HepG2 (cell line): ENCODE measurements around the gene ADCY6. TPM values are rescaled to one million over a fixed set of nuclear protein-coding genes. Genes with fewer than 3 reads are reported as not detected.

Experiments
- ATAC-seq: fragments of 200-7000 bp; cut with Tn5 transposase; 3 replicates; pipeline ENCODE4 v1.9.1; 2020; ENCODE audit warnings: mild to moderate bottlenecking, moderate library complexity
- BruUV-seq: library from RNA; stranded (reverse); fragments of 400-500 nt; replicated peaks from 2 replicates; lab custom pipeline; 2021; lab: Mats Ljungman, UMichigan
- CTCF ChIA-PET: fragments of 300-600 bp; formaldehyde crosslinking; extraction: SDS; loops from one replicate; lab custom pipeline; 2021; ENCODE audit warnings: low total read pairs, inconsistent platforms, low intra/inter-chr PET ratio; lab: Yijun Ruan, JAX
- POLR2A ChIA-PET: fragments of 350-600 bp; sonication (Branson Sonifier 250); formaldehyde crosslinking; loops from one replicate; lab custom pipeline; 2020; ENCODE audit warnings: antibody characterized with exemption, inconsistent platforms; lab: Yijun Ruan, JAX
- DNase-seq: peaks from one replicate; pipeline ENCODE4 v3.0.0-alpha.2; 2015; ENCODE audit warnings: low spot score
- FAIRE-seq: peaks from 3 replicates; lab custom pipeline; 2011; peaks lifted over from hg19 to GRCh38; lab: Jason Lieb, UNC
- H2AFZ ChIP-seq: one replicate; pipeline ENCODE4 v1.6.1; 2011; ENCODE audit warnings: low read length, inconsistent platforms
- H3K27ac ChIP-seq: fragments of 300-600 bp; 3 replicates; pipeline ENCODE4 v1.8.0; 2011; ENCODE audit warnings: mixed run types, mild to moderate bottlenecking, mixed read lengths, low read length, inconsistent platforms; ENCODE audit not compliant: insufficient read depth; ENCODE audit errors: extremely low read length
- H3K27me3 ChIP-seq, 2 experiments: fragments of 200-600 bp in 1 of 2; 2 replicates in 1 of 2; 3 replicates in 1 of 2; pipeline versions ENCODE4 v1.6.0 to v1.8.0; 2011; ENCODE audit warnings: low read length in 2 of 2, mild to moderate bottlenecking in 2 of 2, moderate library complexity in 2 of 2, inconsistent platforms in 1 of 2; ENCODE audit not compliant: insufficient read depth in 2 of 2, control insufficient read depth in 1 of 2
- H3K36me3 ChIP-seq, 2 experiments: fragments of 200-600 bp in 1 of 2; replicated peaks in 1 of 2; 2 replicates in 1 of 2; 3 replicates in 1 of 2; pipeline versions ENCODE4 v1.5.1 to v1.8.0; 2011; ENCODE audit warnings: low read length in 2 of 2, inconsistent platforms in 1 of 2; ENCODE audit not compliant: insufficient read depth in 2 of 2, control insufficient read depth in 1 of 2
- H3K4me1 ChIP-seq: 2 replicates; pipeline ENCODE4 v1.5.1; 2012; ENCODE audit warnings: low read length, inconsistent platforms; ENCODE audit not compliant: insufficient read depth
- H3K4me2 ChIP-seq: 2 replicates; pipeline ENCODE4 v1.6.0; 2011; ENCODE audit warnings: low read depth, low read length, inconsistent platforms
- H3K4me3 ChIP-seq, 3 experiments: fragments of 200-600 bp in 1 of 3; sonication (generic), shearing (Covaris generic) in 1 of 3; replicated peaks in 1 of 3; 2 replicates each; pipeline ENCODE4 v1.5.1; 2011 to 2016; ENCODE audit warnings: low read length in 3 of 3, inconsistent platforms in 2 of 3, low read depth in 2 of 3, mild to moderate bottlenecking in 2 of 3, control low read depth in 1 of 3, mixed read lengths in 1 of 3; ENCODE audit not compliant: insufficient read depth in 1 of 3
- H3K79me2 ChIP-seq: one replicate; pipeline ENCODE4 v1.6.1; 2011; ENCODE audit warnings: low read length, inconsistent platforms; ENCODE audit not compliant: insufficient read depth
- H3K9ac ChIP-seq: 2 replicates; pipeline ENCODE4 v1.6.0; 2011; ENCODE audit warnings: mild to moderate bottlenecking, low read depth, low read length, inconsistent platforms; ENCODE audit not compliant: insufficient read depth
- H3K9me3 ChIP-seq: 2 replicates; pipeline ENCODE4 v1.5.1; 2012; ENCODE audit warnings: mild to moderate bottlenecking, low read length
- H4K20me1 ChIP-seq: 2 replicates; pipeline ENCODE4 v1.6.0; 2011; ENCODE audit warnings: inconsistent platforms, mild to moderate bottlenecking, low read length, moderate library complexity; ENCODE audit not compliant: insufficient read depth
- AGO2 ChIP-seq: fragments of 200-400 bp; formaldehyde crosslinking; optimal IDR thresholded peaks from 2 replicates; pipeline ENCODE3; 2017; ENCODE audit warnings: mild to moderate bottlenecking, low read depth, low read length, moderate library complexity
- KLF12 ChIP-seq: sonication (generic); formaldehyde crosslinking; IDR thresholded peaks from 2 replicates; pipeline ENCODE4 v1.4.0; 2020; ENCODE audit warnings: missing genetic modification reagents, borderline replicate concordance
- ZBTB10 ChIP-seq: sonication (generic); formaldehyde crosslinking; IDR thresholded peaks from 2 replicates; pipeline ENCODE4 v1.4.0; 2020; ENCODE audit warnings: missing genetic modification reagents, borderline replicate concordance
- ZBTB14 ChIP-seq: sonication (generic); formaldehyde crosslinking; IDR thresholded peaks from 2 replicates; pipeline ENCODE4 v1.4.0; 2020; ENCODE audit warnings: missing genetic modification reagents
- ZBTB33 ChIP-seq: sonication (generic); formaldehyde crosslinking; IDR thresholded peaks from 2 replicates; pipeline ENCODE4 v1.4.0; 2020; ENCODE audit warnings: missing genetic modification reagents
- ZNF724P ChIP-seq: sonication (generic); formaldehyde crosslinking; IDR thresholded peaks from 2 replicates; pipeline ENCODE4 v1.8.0; 2022; ENCODE audit warnings: missing genetic modification reagents, borderline replicate concordance
- ZUFSP ChIP-seq: sonication (generic); formaldehyde crosslinking; IDR thresholded peaks from 2 replicates; pipeline ENCODE4 v1.9.0; 2021; ENCODE audit warnings: missing genetic modification reagents, mild to moderate bottlenecking, borderline replicate concordance
- WGBS: methylation state at CpG from one replicate; pipeline ENCODE4 v1.1.6; 2017; ENCODE audit warnings: low lambda C conversion rate; 5-methylcytosine and 5-hydroxymethylcytosine counted together
- in situ Hi-C: cut with HindIII; loops from 2 replicates; pipeline ENCODE4 v1.10.0; 2017; ENCODE audit warnings: low pct_unique_long_range_greater_than_20kb; ENCODE audit not compliant: extremely low pct_ligation_motif_present
- intact Hi-C: fragments of 100-400 bp; cut with micrococcal nuclease; formaldehyde crosslinking; loops from one replicate; pipeline ENCODE4 v1.10.0; 2022; ENCODE audit not compliant: unreplicated experiment
- polyA plus RNA-seq, 8 experiments: library from polyadenylated mRNA; depleted of rRNA in 3 of 8; stranded (reverse) in 7 of 8; unstranded in 1 of 8; fragments of >200 nt; fragmentation: Illumina TruSeq in 4 of 8; extraction: Trizol in 4 of 8; gene quantifications; 2 replicates each; pipeline versions ENCODE4 v1.2.1 to v1.2.3, GENCODE V29; 2011 to 2016; ENCODE audit warnings: low read depth in 4 of 8, missing spikeins in 1 of 8, mixed read lengths in 1 of 8; ENCODE audit not compliant: insufficient read depth in 1 of 8
- total RNA-seq, 5 experiments: library from RNA; depleted of rRNA; stranded (reverse); fragments of >200 nt; fragmentation: Illumina TruSeq; extraction: Trizol; gene quantifications; 2 replicates each; pipeline ENCODE4 v1.2.3, GENCODE V29; 2016; ENCODE audit warnings: low read depth in 1 of 5

ADCY6 gene
- total and polyA plus RNA-seq, 2 of the 13 experiments (the other 11 are each of a cell fraction or from before 2014, with no cell fraction given), result 10.6 to 11.8 TPM

- H3K27ac ChIP-seq, result no peak overlapping the region
- in situ Hi-C loops, result no loop called here
- no peak overlapping the region for H3K9ac ChIP-seq
- H3K4me3 ChIP-seq, result no peak overlapping the region
- ATAC-seq, result no peak; the same call in 2 of the 3 replicates
- DNase-seq, result no peak
- no peaks in the 10 kb centered on the region; the same call in 1 of the 2 replicates for H4K20me1 ChIP-seq
- H3K27me3 ChIP-seq, result peaks cover 4 to 32% of the 10 kb centered on the region in 2 experiments; a peak in 4 of 5 replicates
- H3K9me3 ChIP-seq, result no peaks in the 10 kb centered on the region
- CTCF ChIA-PET, result no interaction called here
- TF ChIP-seq ZBTB33 (CRISPR knock-in tag) (peak; percentile 35; the same call in 1 of the 2 replicates), ZNF724P (CRISPR knock-in tag) (no peak), AGO2 (peak; percentile 74)
- TF ChIP-seq, all 625 proteins: peak for 2
- Histone ChIP-seq H2AFZ (no peak overlapping the region), H3K4me1 (no peaks in the 10 kb centered on the region), H3K36me3 (peaks cover 20 to 33% of the 10 kb centered on the region in 2 experiments), H3K79me2 (no peaks in the 10 kb centered on the region), H3K4me2 (no peak overlapping the region)
- no peak for FAIRE-seq
- 93% methylated on average over 6 of the region's 17 CpGs for WGBS
- intact Hi-C loops, result no loop called here
- POLR2A ChIA-PET, result interaction anchor here (0.6 to 1.2 kb wide), 2 partner anchors 12 to 84 kb away, joined by 3 to 4 read pairs; no protein-coding TSS in a partner anchor
- BruUV-seq, result no TSS peak
Observed at GRCh38 chr12:48827513-48828096, 38.7 kb upstream of the ADCY6 start.

- DNase-seq (no peak), ATAC-seq (peak; percentile 19; the same call in 2 of the 3 replicates), FAIRE-seq (no peak)
- no peak overlapping the region for H3K4me3 ChIP-seq
- no peaks in the 10 kb centered on the region; the same call in 1 of the 2 replicates for H4K20me1 ChIP-seq
- CTCF ChIA-PET, result no interaction called here
- no peaks in the 10 kb centered on the region for H3K4me1 ChIP-seq
- no peaks in the 10 kb centered on the region for H3K9me3 ChIP-seq
- H3K27ac ChIP-seq, result no peak overlapping the region
- H3K9ac ChIP-seq, result no peak overlapping the region
- H3K79me2 ChIP-seq, result no peaks in the 10 kb centered on the region
- in situ Hi-C loops (no loop called here), intact Hi-C loops (no loop called here)
- H3K36me3 ChIP-seq, result peaks cover 16 to 27% of the 10 kb centered on the region in 2 experiments
- POLR2A ChIA-PET, result interaction anchor here (0.6 to 1.2 kb wide), 2 partner anchors 12 to 85 kb away, joined by 3 to 4 read pairs; no protein-coding TSS in a partner anchor
- H3K4me2 ChIP-seq, result no peak overlapping the region
- no peak overlapping the region for H2AFZ ChIP-seq
- BruUV-seq, result no TSS peak
- H3K27me3 ChIP-seq, result peaks cover 4 to 38% of the 10 kb centered on the region in 2 experiments; a peak in 4 of 5 replicates
- 72% methylated on average over 4 of the region's 8 CpGs for WGBS
- TF ChIP-seq KLF12 (CRISPR knock-in tag), result no peak
- no peak for TF ChIP-seq ZBTB14 (CRISPR knock-in tag)
- no peak for TF ChIP-seq ZUFSP (CRISPR knock-in tag)
- no peak for TF ChIP-seq ZBTB10 (CRISPR knock-in tag)
Observed at GRCh38 chr12:48827026-48827425, 38.1 kb upstream of the ADCY6 start.
